A549 (cell line): ENCODE results near the gene VOPP1. TPM values are rescaled to one million over a fixed set of nuclear protein-coding genes. Genes with fewer than 3 reads are reported as not detected.

Experiments used
- ATAC-seq, 2 experiments: fragments of 200-7000 bp in 1 of 2; fragments of >200 bp in 1 of 2; cut with Nextera tagmentation in 1 of 2; cut with Tn5 transposase in 1 of 2; 3 replicates each; pipeline versions ENCODE4 v1.8.0 to v1.9.1; 2018 to 2020; ENCODE audit warnings: mild to moderate bottlenecking in 1 of 2, moderate library complexity in 1 of 2
- CTCF ChIA-PET: fragments of 300-600 bp; sonication (Branson Sonifier 250); formaldehyde crosslinking; extraction: SDS; loops from one replicate; lab custom pipeline; 2021; ENCODE audit warnings: antibody characterized with exemption, inconsistent platforms; lab: Yijun Ruan, JAX
- POLR2A ChIA-PET: fragments of 350-600 bp; formaldehyde crosslinking; extraction: SDS; loops from one replicate; lab custom pipeline; 2021; ENCODE audit warnings: antibody characterized with exemption, inconsistent platforms; lab: Yijun Ruan, JAX
- DNase-seq, 2 experiments: peaks; one replicate each; pipeline versions ENCODE4 v3.0.0 to v3.0.0-alpha.2; 2011 to 2016; ENCODE audit warnings: low read depth in 1 of 2, low spot score in 1 of 2
- FAIRE-seq: peaks from 2 replicates; lab custom pipeline; 2011; peaks lifted over from hg19 to GRCh38; lab: Jason Lieb, UNC
- H3K27ac ChIP-seq, 2 experiments: fragments of >200 bp; sonication (Bioruptor Twin); formaldehyde crosslinking; 3 replicates each; pipeline ENCODE4 v1.5.1; 2016 to 2017
- H3K4me1 ChIP-seq: fragments of >200 bp; sonication (Bioruptor Twin); formaldehyde crosslinking; 3 replicates; pipeline ENCODE4 v1.6.1; 2016
- H3K4me2 ChIP-seq: fragments of >200 bp; sonication (Bioruptor Twin); formaldehyde crosslinking; 3 replicates; pipeline ENCODE4 v1.6.1; 2016
- H3K4me3 ChIP-seq: fragments of >200 bp; sonication (Bioruptor Twin); formaldehyde crosslinking; 3 replicates; pipeline ENCODE4 v1.5.1; 2016
- H3K9me3 ChIP-seq: fragments of >200 bp; sonication (Bioruptor Twin); formaldehyde crosslinking; 3 replicates; pipeline ENCODE4 v1.6.1; 2016
- BHLHE40 ChIP-seq: IDR thresholded peaks from 2 replicates; pipeline ENCODE4 v1.6.1; 2012; ENCODE audit warnings: low read depth, low read length, inconsistent platforms
- CEBPB ChIP-seq, 2 experiments: fragments of >200 bp in 1 of 2; sonication (Bioruptor Twin) in 1 of 2; formaldehyde crosslinking in 1 of 2; IDR thresholded peaks; 2 replicates each; pipeline ENCODE4 v1.6.1; 2012 to 2016
- EHF ChIP-seq: fragments of 250-450 bp; sonication (Bioruptor Pico); IDR thresholded peaks from 2 replicates; pipeline ENCODE4 v1.5.0; 2020; ENCODE audit warnings: mild to moderate bottlenecking
- EHMT2 ChIP-seq: fragments of 200-600 bp; sonication (generic); IDR thresholded peaks from 2 replicates; pipeline ENCODE4 v1.6.1; 2016; ENCODE audit warnings: antibody characterized with exemption, low read depth, mild to moderate bottlenecking, moderate library complexity
- ESRRA ChIP-seq: fragments of 150-350 bp; IDR thresholded peaks from 2 replicates; pipeline ENCODE4 v1.6.1; 2014; ENCODE audit warnings: mild to moderate bottlenecking, low read length, borderline replicate concordance
- FOSL2 ChIP-seq, 2 experiments: fragments of 450-650 bp in 1 of 2; fragments of >200 bp in 1 of 2; sonication (Bioruptor Twin) in 1 of 2; formaldehyde crosslinking; IDR thresholded peaks; 2 replicates each; pipeline versions ENCODE4 v1.5.0 to v1.6.1; 2016 to 2020; ENCODE audit warnings: mild to moderate bottlenecking in 1 of 2, moderate library complexity in 1 of 2
- HES2 ChIP-seq: fragments of >200 bp; sonication (Bioruptor Twin); formaldehyde crosslinking; IDR thresholded peaks from 2 replicates; pipeline ENCODE4 v1.6.1; 2016
- JUN ChIP-seq, 2 experiments: fragments of >200 bp; sonication (Bioruptor Twin); formaldehyde crosslinking; IDR thresholded peaks; 2 replicates in 1 of 2; 3 replicates in 1 of 2; pipeline ENCODE4 v1.6.1; 2016 to 2017
- MAFK ChIP-seq: fragments of 450-650 bp; IDR thresholded peaks from 2 replicates; pipeline ENCODE4 v1.6.1; 2014; ENCODE audit not compliant: partially characterized antibody
- NFE2L2 ChIP-seq: fragments of 150-350 bp; conservative IDR thresholded peaks from 2 replicates; pipeline ENCODE4 v1.6.1; 2014; ENCODE audit warnings: low read length
- RARB ChIP-seq: fragments of 250-450 bp; sonication (Bioruptor Pico); IDR thresholded peaks from 2 replicates; pipeline ENCODE4 v1.8.0; 2021; ENCODE audit warnings: mild to moderate bottlenecking, moderate library complexity
- RCOR1 ChIP-seq: fragments of 150-350 bp; IDR thresholded peaks from 2 replicates; pipeline ENCODE4 v1.6.1; 2014; ENCODE audit warnings: antibody characterized with exemption, low read length, low read depth
- RFX5 ChIP-seq: fragments of 450-650 bp; IDR thresholded peaks from 2 replicates; pipeline ENCODE4 v1.7.1; 2014; ENCODE audit warnings: antibody characterized with exemption, mild to moderate bottlenecking, moderate library complexity
- SREBF2 ChIP-seq: fragments of 450-650 bp; IDR thresholded peaks from 2 replicates; pipeline ENCODE4 v1.6.1; 2014; ENCODE audit warnings: mild to moderate bottlenecking, moderate library complexity
- TFCP2L1 ChIP-seq: fragments of 250-450 bp; sonication (Bioruptor Pico); IDR thresholded peaks from 2 replicates; pipeline ENCODE4 v1.5.0; 2021; ENCODE audit warnings: mild to moderate bottlenecking
- ZC3H11A ChIP-seq: fragments of 450-650 bp; IDR thresholded peaks from 2 replicates; pipeline ENCODE4 v1.6.1; 2014; ENCODE audit warnings: antibody characterized with exemption, mild to moderate bottlenecking
- ZSCAN20 ChIP-seq: fragments of 250-450 bp; sonication (Bioruptor Pico); IDR thresholded peaks from 2 replicates; pipeline ENCODE4 v1.8.0; 2022; ENCODE audit warnings: mild to moderate bottlenecking, moderate library complexity
- WGBS: methylation state at CpG from one replicate; pipeline ENCODE4 v1.1.6; 2017; ENCODE audit errors: missing lambda C conversion rate; 5-methylcytosine and 5-hydroxymethylcytosine counted together
- polyA plus RNA-seq, 4 experiments: library from polyadenylated mRNA; depleted of rRNA in 3 of 4; stranded (reverse); fragments of >200 nt; fragmentation: RNase III in 1 of 4; extraction: RNeasy Plus Mini Kit Qiagen cat#74134 plus additional on column Dnase treatment in 1 of 4; gene quantifications; 2 replicates in 3 of 4; 3 replicates in 1 of 4; pipeline ENCODE4 v1.2.3, GENCODE V29; 2011 to 2017
- TF ChIP-seq, protein P1 (sequence below): IDR thresholded peaks from 2 replicates; pipeline ENCODE4 v1.6.1; 2012; ENCODE audit warnings: low read depth, borderline replicate concordance
- TF ChIP-seq, protein P2 (sequence below): IDR thresholded peaks from 2 replicates; pipeline ENCODE4 v1.6.1; 2012
- TF ChIP-seq, protein P3 (sequence below): fragments of >200 bp; sonication (Bioruptor Twin); formaldehyde crosslinking; IDR thresholded peaks from 3 replicates; pipeline ENCODE4 v1.5.1; 2016
- TF ChIP-seq, protein P4 (sequence below): fragments of 200-600 bp; sonication (generic); IDR thresholded peaks from 2 replicates; pipeline ENCODE4 v1.6.1; 2016; ENCODE audit warnings: antibody characterized with exemption, mild to moderate bottlenecking, moderate library complexity

Gene VOPP1
- polyA plus RNA-seq, 2 of the 4 experiments (the other 2 are of a cell fraction) = 68.1 to 73.4 TPM

DNA sequence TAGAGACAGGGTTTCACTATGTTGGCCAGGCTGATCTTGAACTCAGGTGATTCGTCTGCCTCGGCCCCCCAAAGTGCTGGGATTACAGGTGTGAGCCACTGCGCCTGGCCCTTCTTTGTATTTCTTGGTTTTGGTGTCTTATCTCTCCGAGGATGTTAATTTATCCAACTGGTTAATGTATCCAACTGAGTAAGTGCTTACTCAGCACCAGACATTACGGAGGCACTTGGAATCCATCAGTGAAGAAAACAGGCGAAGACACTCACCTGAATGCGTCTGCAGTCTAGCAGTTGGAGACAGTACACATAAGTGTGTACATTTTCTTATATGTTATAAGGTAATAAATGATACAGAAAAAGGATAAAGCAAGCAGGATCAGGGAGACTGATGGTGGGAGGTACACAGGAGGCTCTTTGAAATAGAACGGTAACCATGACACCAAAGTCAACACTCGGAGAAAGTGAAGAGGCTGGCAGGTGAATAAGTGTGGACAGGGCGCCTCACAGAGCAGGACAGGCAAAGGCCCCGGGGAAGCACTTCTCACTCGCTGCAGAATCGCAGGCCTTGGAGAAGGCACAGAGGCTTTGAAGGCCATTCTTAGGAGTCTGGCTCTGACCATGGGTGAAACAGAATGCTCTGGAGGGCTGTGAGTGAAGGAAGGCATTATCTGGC, 134.1 kb downstream of the VOPP1 start:
- Histone ChIP-seq H3K27ac (no peak overlapping the region), H3K4me2 (no peak overlapping the region), H3K4me3 (no peak overlapping the region), H3K4me1 (no peaks in the 10 kb centered on the region), H3K9me3 (no peaks in the 10 kb centered on the region)
- DNase-seq (no peak), FAIRE-seq (no peak), ATAC-seq (no peak)
- TF ChIP-seq ESRRA (no peak), MAFK (peak; percentile 67)
- 83% methylated on average over 13 of the region's 13 CpGs for WGBS
- POLR2A ChIA-PET = no interaction called here
- CTCF ChIA-PET = no interaction called here

- no peaks in the 10 kb centered on the region for H3K9me3 ChIP-seq
- H3K4me1 ChIP-seq = no peaks in the 10 kb centered on the region
- no peak overlapping the region for H3K4me2 ChIP-seq
- FAIRE-seq (no peak), ATAC-seq (no peak), DNase-seq (no peak)
- H3K4me3 ChIP-seq = no peak overlapping the region
- ChIA-PET CTCF (no interaction called here), POLR2A (no interaction called here)
- TF ChIP-seq RARB = no peak
- TF ChIP-seq FOSL2 (IDR thresholded peaks at IDR 0.05) = no peak
- TF ChIP-seq FOSL2 (CRISPR knock-in tag; IDR thresholded peaks at IDR 0.05) = no peak
- TF ChIP-seq TFCP2L1 (CRISPR knock-in tag) = no peak
- no peak for TF ChIP-seq ZC3H11A
- TF ChIP-seq EHMT2 = no peak
- TF ChIP-seq BHLHE40 = no peak
- TF ChIP-seq ZSCAN20 = no peak
- no peak overlapping the region for H3K27ac ChIP-seq
- WGBS = 54% methylated on average over 1 of the region's 1 CpG
Measured at GRCh38 chr7:55437375-55437774, 134.9 kb downstream of the VOPP1 start.

GRCh38 chr7:55436457-55436856, 135.8 kb downstream of the VOPP1 start:
- no peak for DNase-seq
- no peak for TF ChIP-seq EHF
- TF ChIP-seq SREBF2 = no peak
- TF ChIP-seq JUN (IDR thresholded peaks at IDR 0.05) = no peak
- TF ChIP-seq, protein P1, sequence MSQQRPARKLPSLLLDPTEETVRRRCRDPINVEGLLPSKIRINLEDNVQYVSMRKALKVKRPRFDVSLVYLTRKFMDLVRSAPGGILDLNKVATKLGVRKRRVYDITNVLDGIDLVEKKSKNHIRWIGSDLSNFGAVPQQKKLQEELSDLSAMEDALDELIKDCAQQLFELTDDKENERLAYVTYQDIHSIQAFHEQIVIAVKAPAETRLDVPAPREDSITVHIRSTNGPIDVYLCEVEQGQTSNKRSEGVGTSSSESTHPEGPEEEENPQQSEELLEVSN = no peak
- TF ChIP-seq RFX5 = no peak
- TF ChIP-seq CEBPB (IDR thresholded peaks at IDR 0.05) = no peak
- no peak for TF ChIP-seq FOSL2 (IDR thresholded peaks at IDR 0.05)
- TF ChIP-seq FOSL2 (CRISPR knock-in tag; IDR thresholded peaks at IDR 0.05) = no peak
- no peak for TF ChIP-seq RARB
- TF ChIP-seq, protein P2, sequence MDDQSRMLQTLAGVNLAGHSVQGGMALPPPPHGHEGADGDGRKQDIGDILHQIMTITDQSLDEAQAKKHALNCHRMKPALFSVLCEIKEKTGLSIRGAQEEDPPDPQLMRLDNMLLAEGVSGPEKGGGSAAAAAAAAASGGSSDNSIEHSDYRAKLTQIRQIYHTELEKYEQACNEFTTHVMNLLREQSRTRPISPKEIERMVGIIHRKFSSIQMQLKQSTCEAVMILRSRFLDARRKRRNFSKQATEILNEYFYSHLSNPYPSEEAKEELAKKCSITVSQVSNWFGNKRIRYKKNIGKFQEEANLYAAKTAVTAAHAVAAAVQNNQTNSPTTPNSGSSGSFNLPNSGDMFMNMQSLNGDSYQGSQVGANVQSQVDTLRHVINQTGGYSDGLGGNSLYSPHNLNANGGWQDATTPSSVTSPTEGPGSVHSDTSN = no peak
- TF ChIP-seq NFE2L2 = no peak
- no peak for TF ChIP-seq HES2
- TF ChIP-seq, protein P3, sequence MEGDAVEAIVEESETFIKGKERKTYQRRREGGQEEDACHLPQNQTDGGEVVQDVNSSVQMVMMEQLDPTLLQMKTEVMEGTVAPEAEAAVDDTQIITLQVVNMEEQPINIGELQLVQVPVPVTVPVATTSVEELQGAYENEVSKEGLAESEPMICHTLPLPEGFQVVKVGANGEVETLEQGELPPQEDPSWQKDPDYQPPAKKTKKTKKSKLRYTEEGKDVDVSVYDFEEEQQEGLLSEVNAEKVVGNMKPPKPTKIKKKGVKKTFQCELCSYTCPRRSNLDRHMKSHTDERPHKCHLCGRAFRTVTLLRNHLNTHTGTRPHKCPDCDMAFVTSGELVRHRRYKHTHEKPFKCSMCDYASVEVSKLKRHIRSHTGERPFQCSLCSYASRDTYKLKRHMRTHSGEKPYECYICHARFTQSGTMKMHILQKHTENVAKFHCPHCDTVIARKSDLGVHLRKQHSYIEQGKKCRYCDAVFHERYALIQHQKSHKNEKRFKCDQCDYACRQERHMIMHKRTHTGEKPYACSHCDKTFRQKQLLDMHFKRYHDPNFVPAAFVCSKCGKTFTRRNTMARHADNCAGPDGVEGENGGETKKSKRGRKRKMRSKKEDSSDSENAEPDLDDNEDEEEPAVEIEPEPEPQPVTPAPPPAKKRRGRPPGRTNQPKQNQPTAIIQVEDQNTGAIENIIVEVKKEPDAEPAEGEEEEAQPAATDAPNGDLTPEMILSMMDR = no peak
- TF ChIP-seq RCOR1 = no peak
- TF ChIP-seq, protein P4, sequence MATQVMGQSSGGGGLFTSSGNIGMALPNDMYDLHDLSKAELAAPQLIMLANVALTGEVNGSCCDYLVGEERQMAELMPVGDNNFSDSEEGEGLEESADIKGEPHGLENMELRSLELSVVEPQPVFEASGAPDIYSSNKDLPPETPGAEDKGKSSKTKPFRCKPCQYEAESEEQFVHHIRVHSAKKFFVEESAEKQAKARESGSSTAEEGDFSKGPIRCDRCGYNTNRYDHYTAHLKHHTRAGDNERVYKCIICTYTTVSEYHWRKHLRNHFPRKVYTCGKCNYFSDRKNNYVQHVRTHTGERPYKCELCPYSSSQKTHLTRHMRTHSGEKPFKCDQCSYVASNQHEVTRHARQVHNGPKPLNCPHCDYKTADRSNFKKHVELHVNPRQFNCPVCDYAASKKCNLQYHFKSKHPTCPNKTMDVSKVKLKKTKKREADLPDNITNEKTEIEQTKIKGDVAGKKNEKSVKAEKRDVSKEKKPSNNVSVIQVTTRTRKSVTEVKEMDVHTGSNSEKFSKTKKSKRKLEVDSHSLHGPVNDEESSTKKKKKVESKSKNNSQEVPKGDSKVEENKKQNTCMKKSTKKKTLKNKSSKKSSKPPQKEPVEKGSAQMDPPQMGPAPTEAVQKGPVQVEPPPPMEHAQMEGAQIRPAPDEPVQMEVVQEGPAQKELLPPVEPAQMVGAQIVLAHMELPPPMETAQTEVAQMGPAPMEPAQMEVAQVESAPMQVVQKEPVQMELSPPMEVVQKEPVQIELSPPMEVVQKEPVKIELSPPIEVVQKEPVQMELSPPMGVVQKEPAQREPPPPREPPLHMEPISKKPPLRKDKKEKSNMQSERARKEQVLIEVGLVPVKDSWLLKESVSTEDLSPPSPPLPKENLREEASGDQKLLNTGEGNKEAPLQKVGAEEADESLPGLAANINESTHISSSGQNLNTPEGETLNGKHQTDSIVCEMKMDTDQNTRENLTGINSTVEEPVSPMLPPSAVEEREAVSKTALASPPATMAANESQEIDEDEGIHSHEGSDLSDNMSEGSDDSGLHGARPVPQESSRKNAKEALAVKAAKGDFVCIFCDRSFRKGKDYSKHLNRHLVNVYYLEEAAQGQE = no peak

More at GRCh38 chr7:55436457-55436856, 135.8 kb downstream of the VOPP1 start:
- ChIA-PET CTCF (interaction anchor here (1.3 kb wide), 1 partner anchor 21 kb away, joined by 4 read pairs; no protein-coding TSS in a partner anchor), POLR2A (no interaction called here)
- H3K4me2 ChIP-seq = no peak overlapping the region
- ATAC-seq (no peak), FAIRE-seq (no peak)
- H3K4me1 ChIP-seq = no peaks in the 10 kb centered on the region
- no peaks in the 10 kb centered on the region for H3K9me3 ChIP-seq
- H3K4me3 ChIP-seq = no peak overlapping the region
- H3K27ac ChIP-seq = no peak overlapping the region
- WGBS = 71% methylated on average over 10 of the region's 10 CpGs
